ENCODE measurements around the gene MAT2A. TPM values are rescaled to one million over a fixed set of nuclear protein-coding genes. Genes with fewer than 3 reads are reported as not detected.

The MAT2A gene
- total RNA-seq (2014; rRNA removed; shearing (Covaris generic)) (336 and 350 TPM in 2 replicates), total RNA-seq (2022) (462 and 466 TPM in 2 replicates), Bru-seq, nascent RNA (percentile 100 among the genes with signal in this experiment), BruChase-seq, experiment 1, labeled RNA remaining after a 6-hour chase (percentile 99 among the genes with signal in this experiment), BruChase-seq, experiment 2, labeled RNA remaining after a 2-hour chase (percentile 100 among the genes with signal in this experiment)
- long read RNA-seq, transcript MAT2A-201 (9 exons, 2,819 nt) = major isoform, 21 of 159 reads
- long read RNA-seq, partial matches to known transcripts = 87 of 159 reads
- long read RNA-seq, other reads (novel, unspliced or antisense) = 50 of 159 reads

GRCh38 chr2:85538507-85539360 is at the start of gene MAT2A:
Gene MAT2A (plus strand): TSS chr2:85539168. CDS start chr2:85539288, 120 bp downstream.
- Histone ChIP-seq H3K36me3 (ENCODE audit: insufficient read depth, low read length) (peaks cover 47% of the 10 kb centered on the region), H3K9me2 (ENCODE audit: insufficient read depth, low read length) (no peaks in the 10 kb centered on the region), H2AFZ (ENCODE audit: low read length) (peak within 1 kb of the TSS; percentile 46; the same call in 1 of the 2 replicates), H4K20me1 (ENCODE audit: insufficient read depth, low read length) (peaks cover 31% of the 10 kb centered on the region), H3K9me3 (ENCODE audit: low read length) (no peaks in the 10 kb centered on the region), H3K4me2 (ENCODE audit: low read length) (peak within 1 kb of the TSS; percentile 86), H3K4me1 (ENCODE audit: insufficient read depth, low read length, poor library complexity, severe bottlenecking) (peaks cover 37% of the 10 kb centered on the region), H3K4me3 (ENCODE audit: low read depth, low read length, poor library complexity, severe bottlenecking) (peak within 1 kb of the TSS; percentile 100), H3K79me2 (ENCODE audit: insufficient read depth, low read depth, low read length) (peaks cover 60% of the 10 kb centered on the region), H3K27ac (ENCODE audit: low read depth, low read length, poor library complexity, severe bottlenecking) (peak within 1 kb of the TSS; percentile 88)
- intact Hi-C loops (cut with micrococcal nuclease; ENCODE audit: unreplicated experiment) = loop anchor here (1.0 to 5.0 kb wide), 5 partner anchors 23 to 212 kb away; partner anchors contain the start of genes GGCX, TGOLN2 and USP39
- peak; percentile 78 for TF ChIP-seq CTCF (conservative IDR thresholded peaks at IDR 0.05; ENCODE audit: low read length)
- no peak for TF ChIP-seq EZH2phosphoT487 (IDR thresholded peaks at IDR 0.05; ENCODE audit: borderline replicate concordance, low read depth, low read length)
- no TSS peak for BruUV-seq (replicated peaks)
- ChIA-PET CTCF (ENCODE audit: unreplicated experiment) (interaction anchor here (0.6 to 1.0 kb wide), 4 partner anchors 120 to 211 kb away, joined by 3 to 7 read pairs (median 6); partner anchors contain the start of gene TGOLN2), POLR2A (interaction anchor here (0.6 to 6.7 kb wide), 26 partner anchors 9 to 775 kb away, joined by 3 to 48 read pairs (median 4); partner anchors contain the start of genes C2orf68, GGCX, RNF181 and SH2D6)
- peak; percentile 95 for DNase-seq (ENCODE audit: low spot score)

GRCh38 chr2:85490861-85491755 is 47.9 kb upstream of the MAT2A start:
- CTCF ChIA-PET (ENCODE audit: unreplicated experiment) = no interaction called here

More at GRCh38 chr2:85490861-85491755, 47.9 kb upstream of the MAT2A start:
- Histone ChIP-seq H4K20me1 (ENCODE audit: insufficient read depth, low read length) (no peaks in the 10 kb centered on the region), H3K79me2 (ENCODE audit: insufficient read depth, low read depth, low read length) (no peaks in the 10 kb centered on the region), H3K4me2 (ENCODE audit: low read length) (no peak overlapping the region), H3K4me1 (ENCODE audit: insufficient read depth, low read length, poor library complexity, severe bottlenecking) (no peaks in the 10 kb centered on the region), H2AFZ (ENCODE audit: low read length) (no peak overlapping the region), H3K9me2 (ENCODE audit: insufficient read depth, low read length) (no peaks in the 10 kb centered on the region), H3K4me3 (ENCODE audit: low read depth, low read length, poor library complexity, severe bottlenecking) (no peak overlapping the region), H3K27ac (ENCODE audit: low read depth, low read length, poor library complexity, severe bottlenecking) (no peak overlapping the region), H3K36me3 (ENCODE audit: insufficient read depth, low read length) (no peaks in the 10 kb centered on the region), H3K9me3 (ENCODE audit: low read length) (no peaks in the 10 kb centered on the region)
- no TSS peak for BruUV-seq (replicated peaks)
- no peak for DNase-seq (ENCODE audit: low spot score)
- POLR2A ChIA-PET = interaction anchor here (0.6 to 1.2 kb wide), 3 partner anchors 9 to 264 kb away, joined by 3 read pairs; no protein-coding TSS in a partner anchor
- intact Hi-C loops (cut with micrococcal nuclease; ENCODE audit: unreplicated experiment) = no loop called here
- TF ChIP-seq EZH2phosphoT487 (IDR thresholded peaks at IDR 0.05; ENCODE audit: borderline replicate concordance, low read depth, low read length) (no peak), CTCF (conservative IDR thresholded peaks at IDR 0.05; ENCODE audit: low read length) (no peak)
